Measurements from ENCODE around the gene FBLN5.

Gene FBLN5

GRCh38 chr14:91947475-91948184, at the start of gene FBLN5:
Gene FBLN5, minus strand, starts transcription at chr14:91947694. Its CDS starts 465 bp downstream, at chr14:91947229.
- peak; percentile 87 for DNase-seq (ENCODE audit: low read depth)

- peak; percentile 89 for DNase-seq (ENCODE audit: low read depth)
Observed at GRCh38 chr14:91996948-91997371, 49.5 kb upstream of the FBLN5 start.

- no peak for DNase-seq (ENCODE audit: low read depth)
Observed at GRCh38 chr14:91987192-91987591, 39.7 kb upstream of the FBLN5 start.

GRCh38 chr14:91985521-91986255, 38.2 kb upstream of the FBLN5 start:
- no peak for DNase-seq (ENCODE audit: low read depth)

- DNase-seq (ENCODE audit: low read depth) = peak; percentile 21
Observed at GRCh38 chr14:91985008-91985407, 37.5 kb upstream of the FBLN5 start.

GRCh38 chr14:91983588-91983987, 36.1 kb upstream of the FBLN5 start:
- DNase-seq (ENCODE audit: low read depth) = no peak

GRCh38 chr14:91980157-91980556, 32.7 kb upstream of the FBLN5 start:
- DNase-seq (ENCODE audit: low read depth) = peak; percentile 75

GRCh38 chr14:91977884-91978283, 30.4 kb upstream of the FBLN5 start:
- DNase-seq (ENCODE audit: low read depth) = no peak

GRCh38 chr14:91975763-91976162, 28.3 kb upstream of the FBLN5 start:
- no peak for DNase-seq (ENCODE audit: low read depth)

GRCh38 chr14:91971188-91971778, 23.8 kb upstream of the FBLN5 start:
- no peak for DNase-seq (ENCODE audit: low read depth)

GRCh38 chr14:91968280-91968679, 20.8 kb upstream of the FBLN5 start:
- no peak for DNase-seq (ENCODE audit: low read depth)

- no peak for DNase-seq (ENCODE audit: low read depth)
Observed at GRCh38 chr14:91964724-91965123, 17.2 kb upstream of the FBLN5 start.

- DNase-seq (ENCODE audit: low read depth) = no peak
Observed at GRCh38 chr14:91964011-91964410, 16.5 kb upstream of the FBLN5 start.

- DNase-seq (ENCODE audit: low read depth) = no peak
Observed at GRCh38 chr14:91963465-91963864, 16.0 kb upstream of the FBLN5 start.

GRCh38 chr14:91961297-91962220, 14.1 kb upstream of the FBLN5 start:
- DNase-seq (ENCODE audit: low read depth) = no peak

- no peak for DNase-seq (ENCODE audit: low read depth)
Observed at GRCh38 chr14:91957876-91958313, 10.4 kb upstream of the FBLN5 start.

GRCh38 chr14:91956616-91957015, 9.1 kb upstream of the FBLN5 start:
- DNase-seq (ENCODE audit: low read depth) = no peak

GRCh38 chr14:91955168-91955567, 7.7 kb upstream of the FBLN5 start:
- no peak for DNase-seq (ENCODE audit: low read depth)

GRCh38 chr14:91953170-91953985, 5.9 kb upstream of the FBLN5 start:
- DNase-seq (ENCODE audit: low read depth) = no peak

- no peak for DNase-seq (ENCODE audit: low read depth)
Observed at GRCh38 chr14:91946622-91947474, 646 bp downstream of the FBLN5 start.
